H1 (cell line): Measurements from ENCODE around the gene FOXN1. TPM values are rescaled to one million over a fixed set of nuclear protein-coding genes. Genes with fewer than 3 reads are reported as not detected.

Source experiments
- CTCF ChIA-PET: fragments of 300-600 bp; sonication (Branson Sonifier 250); formaldehyde crosslinking; loops from one replicate; lab custom pipeline; 2021; ENCODE audit not compliant: partially characterized antibody; lab: Charles Lee
- POLR2A ChIA-PET: fragments of 300-600 bp; sonication (Branson Sonifier 250); formaldehyde crosslinking; loops from one replicate; lab custom pipeline; 2021; ENCODE audit warnings: inconsistent platforms; ENCODE audit not compliant: partially characterized antibody; lab: Charles Lee
- DNase-seq, 2 experiments: peaks; one replicate each; pipeline versions ENCODE4 v3.0.0 to v3.0.0-alpha.2; 2010 to 2022; ENCODE audit warnings: low spot score in 2 of 2, low read depth in 1 of 2, mixed read lengths in 1 of 2
- FAIRE-seq: peaks from 2 replicates; lab custom pipeline; 2011; peaks lifted over from hg19 to GRCh38; lab: Jason Lieb, UNC
- H2AFZ ChIP-seq: 2 replicates; pipeline ENCODE4 v1.8.1; 2012; ENCODE audit warnings: low read length, inconsistent platforms
- H2AK5ac ChIP-seq: 2 replicates; pipeline ENCODE4 v1.6.1; 2013; ENCODE audit warnings: low read depth, low read length
- H2BK120ac ChIP-seq: replicated peaks from 2 replicates; pipeline ENCODE3; 2013; ENCODE audit warnings: low read depth, low read length, inconsistent platforms
- H2BK12ac ChIP-seq: 2 replicates; pipeline ENCODE4 v1.6.1; 2013; ENCODE audit warnings: low read depth, low read length
- H2BK15ac ChIP-seq: 2 replicates; pipeline ENCODE4 v1.6.1; 2013; ENCODE audit warnings: low read length
- H2BK20ac ChIP-seq: 2 replicates; pipeline ENCODE4 v1.6.1; 2013; ENCODE audit warnings: low read length
- H2BK5ac ChIP-seq: 2 replicates; pipeline ENCODE4 v1.6.1; 2013; ENCODE audit warnings: low read depth, low read length
- H3K14ac ChIP-seq: 2 replicates; pipeline ENCODE4 v1.6.1; 2013; ENCODE audit warnings: inconsistent platforms; ENCODE audit not compliant: insufficient read length
- H3K18ac ChIP-seq: 2 replicates; pipeline ENCODE4 v1.6.1; 2013; ENCODE audit warnings: low read length; ENCODE audit errors: extremely low read depth
- H3K23ac ChIP-seq: 2 replicates; pipeline ENCODE4 v1.6.1; 2013; ENCODE audit warnings: inconsistent platforms; ENCODE audit not compliant: insufficient read length
- H3K23me2 ChIP-seq: 2 replicates; pipeline ENCODE4 v1.6.1; 2013; ENCODE audit warnings: low read depth, low read length
- H3K27ac ChIP-seq: 2 replicates; pipeline ENCODE4 v1.6.1; 2011; ENCODE audit warnings: low read depth, low read length, inconsistent platforms
- H3K27me3 ChIP-seq, 4 experiments: replicated peaks in 1 of 4; 1 replicate in 1 of 4; 2 replicates in 3 of 4; pipeline versions ENCODE4 v1.6.1 to v1.8.1; 2011 to 2013; ENCODE audit warnings: low read length in 3 of 4, mild to moderate bottlenecking in 3 of 4, inconsistent platforms in 2 of 4, mixed read lengths in 2 of 4, moderate library complexity in 1 of 4; ENCODE audit not compliant: control insufficient read depth in 3 of 4, insufficient read depth in 3 of 4; ENCODE audit errors: extremely low read depth in 1 of 4
- H3K36me3 ChIP-seq, 4 experiments: 2 replicates each; pipeline versions ENCODE4 v1.6.1 to v1.8.1; 2011 to 2013; ENCODE audit warnings: mild to moderate bottlenecking in 4 of 4, low read length in 3 of 4, moderate library complexity in 2 of 4, control low read depth in 1 of 4, inconsistent platforms in 1 of 4; ENCODE audit not compliant: insufficient read depth in 4 of 4, control insufficient read depth in 2 of 4
- H3K4ac ChIP-seq: replicated peaks from 2 replicates; pipeline ENCODE3; 2013; ENCODE audit warnings: low read length, low read depth, mixed read lengths, inconsistent platforms; ENCODE audit not compliant: insufficient read length
- H3K4me1 ChIP-seq, 4 experiments: replicated peaks in 1 of 4; 1 replicate in 1 of 4; 2 replicates in 3 of 4; pipeline versions ENCODE4 v1.6.1 to v1.8.1; 2011 to 2013; ENCODE audit warnings: low read length in 3 of 4, inconsistent platforms in 2 of 4, mixed read lengths in 1 of 4; ENCODE audit not compliant: insufficient read depth in 4 of 4, control insufficient read depth in 3 of 4
- H3K4me2 ChIP-seq, 2 experiments: 2 replicates each; pipeline versions ENCODE4 v1.6.1 to v1.8.1; 2011 to 2013; ENCODE audit warnings: low read depth in 2 of 2, low read length in 2 of 2, control low read depth in 1 of 2, inconsistent platforms in 1 of 2, mild to moderate bottlenecking in 1 of 2; ENCODE audit not compliant: insufficient read depth in 1 of 2
- H3K4me3 ChIP-seq, 4 experiments: fragments of 200-600, 300-600 bp in 1 of 4; sonication (generic), shearing (Covaris generic), sonication (Bioruptor Twin) in 1 of 4; 2 replicates each; pipeline versions ENCODE4 v1.5.1 to v1.8.1; 2011 to 2016; ENCODE audit warnings: low read length in 4 of 4, low read depth in 3 of 4, control low read depth in 2 of 4, inconsistent platforms in 2 of 4, mild to moderate bottlenecking in 2 of 4, mixed read lengths in 1 of 4, moderate library complexity in 1 of 4; ENCODE audit not compliant: insufficient read depth in 2 of 4; ENCODE audit errors: extremely low read depth in 1 of 4
- H3K56ac ChIP-seq: replicated peaks from 2 replicates; pipeline ENCODE3; 2013; ENCODE audit warnings: low read depth, mild to moderate bottlenecking, mixed read lengths, low read length, inconsistent platforms; ENCODE audit not compliant: insufficient read length
- H3K79me1 ChIP-seq: 2 replicates; pipeline ENCODE4 v1.6.1; 2013; ENCODE audit warnings: low read depth, low read length, control low read depth
- H3K79me2 ChIP-seq, 2 experiments: 2 replicates each; pipeline versions ENCODE4 v1.6.1 to v1.8.1; 2012 to 2013; ENCODE audit warnings: low read length in 2 of 2, mild to moderate bottlenecking in 2 of 2, inconsistent platforms in 1 of 2; ENCODE audit not compliant: insufficient read depth in 2 of 2, control insufficient read depth in 1 of 2
- H3K9ac ChIP-seq, 4 experiments: replicated peaks in 1 of 4; 1 replicate in 1 of 4; 2 replicates in 3 of 4; pipeline versions ENCODE4 v1.6.1 to v1.8.1; 2011 to 2013; ENCODE audit warnings: low read depth in 3 of 4, low read length in 3 of 4, control low read depth in 2 of 4, mild to moderate bottlenecking in 2 of 4, moderate library complexity in 2 of 4, inconsistent platforms in 1 of 4; ENCODE audit errors: extremely low read depth in 1 of 4
- H3K9me3 ChIP-seq, 2 experiments: 2 replicates each; pipeline versions ENCODE4 v1.6.1 to v1.8.1; 2012 to 2013; ENCODE audit warnings: mild to moderate bottlenecking in 2 of 2, moderate library complexity in 2 of 2, control low read depth in 1 of 2, inconsistent platforms in 1 of 2, low read depth in 1 of 2, low read length in 1 of 2, mixed read lengths in 1 of 2; ENCODE audit not compliant: insufficient read depth in 2 of 2
- H4K20me1 ChIP-seq, 2 experiments: replicated peaks in 1 of 2; 2 replicates each; pipeline versions ENCODE3 to v1.8.1; 2011 to 2013; ENCODE audit warnings: inconsistent platforms in 2 of 2, low read length in 2 of 2, mild to moderate bottlenecking in 1 of 2; ENCODE audit not compliant: insufficient read depth in 2 of 2, control insufficient read depth in 1 of 2
- H4K5ac ChIP-seq: 2 replicates; pipeline ENCODE4 v1.6.1; 2013; ENCODE audit warnings: low read length, low read depth, mixed read lengths, inconsistent platforms; ENCODE audit not compliant: insufficient read length
- H4K8ac ChIP-seq: 2 replicates; pipeline ENCODE4 v1.8.0; 2013; ENCODE audit warnings: mild to moderate bottlenecking, moderate library complexity, low read length, inconsistent platforms; ENCODE audit not compliant: insufficient read depth; ENCODE audit errors: extremely low read depth
- H4K91ac ChIP-seq: replicated peaks from 2 replicates; pipeline ENCODE3; 2013; ENCODE audit warnings: low read length, mixed read lengths, inconsistent platforms; ENCODE audit not compliant: insufficient read length
- ASH2L ChIP-seq: fragments of 200-600, 300-600 bp; sonication (generic); IDR thresholded peaks from one replicate; pipeline ENCODE4 v1.7.1; 2017; ENCODE audit warnings: low read length
- BCL11A ChIP-seq, 2 experiments: IDR thresholded peaks; one replicate each; pipeline ENCODE4 v1.6.1; 2011; ENCODE audit warnings: low read depth in 2 of 2, low read length in 2 of 2, mild to moderate bottlenecking in 2 of 2
- E2F6 ChIP-seq: IDR thresholded peaks from 2 replicates; pipeline ENCODE4 v1.6.1; 2012; ENCODE audit warnings: inconsistent platforms
- HDAC2 ChIP-seq, 2 experiments: fragments of 300-600 bp in 1 of 2; sonication (generic) in 1 of 2; IDR thresholded peaks; 2 replicates each; pipeline ENCODE4 v1.6.1; 2011 to 2012; ENCODE audit warnings: low read depth in 2 of 2, low read length in 2 of 2, mild to moderate bottlenecking in 2 of 2, moderate library complexity in 2 of 2, borderline replicate concordance in 1 of 2, inconsistent platforms in 1 of 2
- POU5F1 ChIP-seq: IDR thresholded peaks from 2 replicates; pipeline ENCODE4 v1.6.1; 2011; ENCODE audit warnings: low read depth, mild to moderate bottlenecking, low read length, moderate library complexity
- SAP30 ChIP-seq: fragments of 300-600 bp; sonication (generic); IDR thresholded peaks from 2 replicates; pipeline ENCODE4 v1.7.1; 2012; ENCODE audit warnings: low read length, moderate library complexity, mild to moderate bottlenecking, inconsistent platforms; ENCODE audit not compliant: insufficient read depth, insufficient replicate concordance
- SIN3A ChIP-seq, 2 experiments: IDR thresholded peaks in 1 of 2; conservative IDR thresholded peaks in 1 of 2; 2 replicates each; pipeline ENCODE4 v1.6.1; 2011 to 2012; ENCODE audit warnings: low read length in 2 of 2, improper control_type of control experiment in 1 of 2, low read depth in 1 of 2, mild to moderate bottlenecking in 1 of 2
- SUZ12 ChIP-seq: fragments of 200-600 bp; sonication (generic); IDR thresholded peaks from 2 replicates; pipeline ENCODE4 v1.6.1; 2012; ENCODE audit warnings: mild to moderate bottlenecking, inconsistent platforms, low read length, moderate library complexity, mixed read lengths
- TAF1 ChIP-seq: IDR thresholded peaks from 2 replicates; pipeline ENCODE4 v1.6.1; 2011; ENCODE audit warnings: mild to moderate bottlenecking, low read depth, low read length
- YY1 ChIP-seq: IDR thresholded peaks from 2 replicates; pipeline ENCODE4 v1.6.1; 2011; ENCODE audit warnings: low read depth, mild to moderate bottlenecking, low read length
- WGBS, 2 experiments: shearing (Covaris generic) in 1 of 2; methylation state at CpG; one replicate each; pipeline versions ENCODE4 v1.1.6 to v1.1.7; 2013 to 2015; ENCODE audit warnings: low lambda C conversion rate in 2 of 2, mixed read lengths in 2 of 2, inconsistent platforms in 1 of 2, low coverage in 1 of 2, missing lambda C conversion rate in 1 of 2; ENCODE audit not compliant: insufficient replicate concordance in 2 of 2, insufficient coverage in 1 of 2, insufficient read length in 1 of 2; ENCODE audit errors: extremely low coverage in 1 of 2, missing lambda C conversion rate in 1 of 2; 5-methylcytosine and 5-hydroxymethylcytosine counted together
- polyA plus RNA-seq, 7 experiments: library from polyadenylated mRNA; depleted of rRNA in 3 of 7; stranded (reverse) in 5 of 7; unstranded in 2 of 7; fragments of >200 nt in 5 of 7; fragments of 200-250 nt in 2 of 7; gene quantifications; 1 replicate in 5 of 7; 2 replicates in 1 of 7; 4 replicates in 1 of 7; pipeline versions ENCODE4 v1.2.1 to v1.2.3, GENCODE V29; 2011 to 2013; ENCODE audit warnings: missing spikeins in 2 of 7, mixed read lengths in 2 of 7
- total RNA-seq: library from RNA; stranded (reverse); fragmentation: NEBNext Ultra II Directional; extraction: Animal tissue kit (Norgen Biotek cat#: 25700); gene quantifications from 2 replicates; pipeline ENCODE4 v1.2.1, GENCODE V29; 2021

The FOXN1 gene
- total and polyA plus RNA-seq, 2 of the 8 experiments (the other 6 are each of a cell fraction or from before 2014, with no cell fraction given): not detected

DNA sequence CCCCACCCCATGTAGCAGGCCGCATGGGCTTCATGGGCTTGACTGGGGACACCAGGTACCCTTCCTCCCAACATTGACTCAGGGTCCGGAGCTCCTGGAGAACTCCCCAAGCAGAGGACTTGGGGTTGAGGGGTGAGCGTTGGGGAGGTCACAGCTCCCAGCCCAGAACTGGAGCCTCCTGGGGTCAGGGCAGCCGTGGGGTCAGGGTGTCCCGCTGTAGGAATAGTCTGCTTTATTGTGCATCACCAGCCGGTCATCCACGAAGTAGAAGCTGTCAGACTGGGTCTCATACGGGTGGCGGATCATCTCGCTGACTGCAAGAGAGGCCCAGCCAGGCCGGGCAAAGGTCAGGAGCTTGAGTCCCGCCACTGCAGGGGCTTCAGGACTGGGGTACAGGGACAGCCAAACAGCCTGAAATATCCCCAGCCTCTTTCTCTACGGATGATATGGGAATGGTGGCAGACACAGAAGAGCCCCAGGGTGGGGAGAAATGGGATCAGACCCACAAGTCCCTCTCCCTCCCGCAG lies 41.0 kb downstream of the FOXN1 start:
- 85% methylated on average over 13 of the region's 14 CpGs; no CpG with 5 or more reads in 1 of the 2 experiments for WGBS, 2 experiments
- TF ChIP-seq BCL11A (IDR thresholded peaks at IDR 0.05; ENCODE audit: low read depth in 2 of 2, low read length in 2 of 2) (no peak), SAP30 (no peak), POU5F1 (no peak), YY1 (no peak), SIN3A (conservative IDR thresholded peaks at IDR 0.05 in 1 of 2, IDR thresholded peaks at IDR 0.05 in 1 of 2; ENCODE audit: low read depth in 1 of 2, low read length in 2 of 2) (no peak), HDAC2 (IDR thresholded peaks at IDR 0.05; ENCODE audit: borderline replicate concordance in 1 of 2, low read depth in 2 of 2, low read length in 2 of 2) (no peak), TAF1 (no peak), ASH2L (no peak), E2F6 (no peak), SUZ12 (no peak)
- TF ChIP-seq, all 59 proteins: peak for 0

More for the DNA sequence above, 41.0 kb downstream of the FOXN1 start:
- H2BK15ac ChIP-seq: no peak overlapping the region
- no peaks in the 10 kb centered on the region for H3K9me3 ChIP-seq
- DNase-seq: no peak
- no peak overlapping the region for H3K4me2 ChIP-seq
- H3K18ac ChIP-seq: no peak overlapping the region
- no peak overlapping the region for H2BK120ac ChIP-seq
- ChIA-PET CTCF (interaction anchor here (0.7 to 18.4 kb wide), 20 partner anchors 10 to 923 kb away, joined by 3 to 547 read pairs (median 4); partner anchors contain the start of genes ALDOC, FOXN1, PIGS and VTN), POLR2A (interaction anchor here (1.0 to 1.8 kb wide), 4 partner anchors 29 to 50 kb away, joined by 3 to 5 read pairs (median 4); partner anchors contain the start of genes ALDOC and FOXN1)
- peaks cover 0 to 12% (median 6%) of the 10 kb centered on the region in 4 experiments; a peak in 5 of 7 replicates for H3K4me1 ChIP-seq
- no peak overlapping the region for H2BK20ac ChIP-seq
- H2AK5ac ChIP-seq: no peak overlapping the region
- H3K4me3 ChIP-seq: no peak overlapping the region
- peaks cover 0 to 10% of the 10 kb centered on the region in 2 experiments; a peak in 1 of 4 replicates for H3K79me2 ChIP-seq
- H4K8ac ChIP-seq: no peak overlapping the region
- no peak overlapping the region for H3K9ac ChIP-seq
- H4K20me1 ChIP-seq: peaks cover 2 to 12% of the 10 kb centered on the region in 2 experiments
- H4K91ac ChIP-seq: no peak overlapping the region
- H3K4ac ChIP-seq: no peak overlapping the region
- H3K79me1 ChIP-seq: peaks cover 7% of the 10 kb centered on the region
- no peak overlapping the region for H2BK12ac ChIP-seq
- H2BK5ac ChIP-seq: no peak overlapping the region
- no peak for FAIRE-seq
- no peak overlapping the region for H3K56ac ChIP-seq
- no peak overlapping the region for H4K5ac ChIP-seq
- H3K23ac ChIP-seq: no peak overlapping the region
- no peak overlapping the region for H3K14ac ChIP-seq
- H2AFZ ChIP-seq: no peak overlapping the region
- H3K27me3 ChIP-seq: no peaks in the 10 kb centered on the region; a peak in 1 of 7 replicates
- H3K23me2 ChIP-seq: peaks cover 5% of the 10 kb centered on the region; the same call in 1 of the 2 replicates
- H3K36me3 ChIP-seq: peaks cover 0 to 7% (median 2%) of the 10 kb centered on the region in 4 experiments; a peak in 3 of 8 replicates
- H3K27ac ChIP-seq: no peak overlapping the region
